ENCODE results near the gene MEGF11.

MEGF11 gene

GRCh38 chr15:66124651-66125050 is 128.9 kb downstream of the MEGF11 start:
- Histone ChIP-seq H3K4me2 (ENCODE audit: low read depth, low read length, poor library complexity, severe bottlenecking) (no peak overlapping the region), H3K9me2 (replicated peaks; ENCODE audit: insufficient read depth, low read length) (no peaks in the 10 kb centered on the region), H4K20me1 (ENCODE audit: low read depth, low read length) (no peaks in the 10 kb centered on the region), H2AFZ (ENCODE audit: low read depth, low read length, severe bottlenecking) (no peak overlapping the region), H3K4me3 (ENCODE audit: insufficient read depth, low read length, poor library complexity, severe bottlenecking) (no peak overlapping the region), H3K9ac (ENCODE audit: low read length) (no peak overlapping the region), H3K79me2 (ENCODE audit: insufficient read depth, low read length) (no peaks in the 10 kb centered on the region), H3K27ac (ENCODE audit: low read depth, low read length) (no peak overlapping the region), H3K27me3 (ENCODE audit: low read length) (no peaks in the 10 kb centered on the region), H3K9me3 (ENCODE audit: insufficient read depth, low read length) (no peaks in the 10 kb centered on the region), H3F3A (ENCODE audit: insufficient read depth) (no peaks in the 10 kb centered on the region), H3K36me3 (ENCODE audit: low read length) (no peaks in the 10 kb centered on the region)
- no peak for TF ChIP-seq EZH2phosphoT487 (conservative IDR thresholded peaks at IDR 0.05; ENCODE audit: low read length)
- no peak for TF ChIP-seq CTCF (IDR thresholded peaks at IDR 0.05; ENCODE audit: insufficient read depth, low read length, poor library complexity, severe bottlenecking)

- no peaks in the 10 kb centered on the region for H3K79me2 ChIP-seq (ENCODE audit: insufficient read depth, low read length)
- H4K20me1 ChIP-seq (ENCODE audit: low read depth, low read length) = no peaks in the 10 kb centered on the region
- no peaks in the 10 kb centered on the region for H3K9me3 ChIP-seq (ENCODE audit: insufficient read depth, low read length)
- no peaks in the 10 kb centered on the region for H3K36me3 ChIP-seq (ENCODE audit: low read length)
- H2AFZ ChIP-seq (ENCODE audit: low read depth, low read length, severe bottlenecking) = no peak overlapping the region
- no peaks in the 10 kb centered on the region for H3K27me3 ChIP-seq (ENCODE audit: low read length)
- no peak overlapping the region for H3K27ac ChIP-seq (ENCODE audit: low read depth, low read length)
- H3K9me2 ChIP-seq (replicated peaks; ENCODE audit: insufficient read depth, low read length) = no peaks in the 10 kb centered on the region
- H3K9ac ChIP-seq (ENCODE audit: low read length) = no peak overlapping the region
- no peaks in the 10 kb centered on the region for H3F3A ChIP-seq (ENCODE audit: insufficient read depth)
- no peak overlapping the region for H3K4me3 ChIP-seq (ENCODE audit: insufficient read depth, low read length, poor library complexity, severe bottlenecking)
- TF ChIP-seq CTCF (IDR thresholded peaks at IDR 0.05; ENCODE audit: insufficient read depth, low read length, poor library complexity, severe bottlenecking) (no peak), EZH2phosphoT487 (conservative IDR thresholded peaks at IDR 0.05; ENCODE audit: low read length) (no peak)
- H3K4me2 ChIP-seq (ENCODE audit: low read depth, low read length, poor library complexity, severe bottlenecking) = no peak overlapping the region
These were observed 129.8 kb downstream of the MEGF11 start for GRCh38 chr15:66123799-66124198.

GRCh38 chr15:66120422-66120821 is 133.1 kb downstream of the MEGF11 start:
- Histone ChIP-seq H3K9me2 (replicated peaks; ENCODE audit: insufficient read depth, low read length) (no peaks in the 10 kb centered on the region), H3K27me3 (ENCODE audit: low read length) (no peaks in the 10 kb centered on the region)

More at GRCh38 chr15:66120422-66120821, 133.1 kb downstream of the MEGF11 start:
- Histone ChIP-seq H3K27ac (ENCODE audit: low read depth, low read length) (no peak overlapping the region), H3K36me3 (ENCODE audit: low read length) (no peaks in the 10 kb centered on the region), H3K4me2 (ENCODE audit: low read depth, low read length, poor library complexity, severe bottlenecking) (no peak overlapping the region), H3K9me3 (ENCODE audit: insufficient read depth, low read length) (no peaks in the 10 kb centered on the region), H4K20me1 (ENCODE audit: low read depth, low read length) (no peaks in the 10 kb centered on the region), H3K4me3 (ENCODE audit: insufficient read depth, low read length, poor library complexity, severe bottlenecking) (no peak overlapping the region), H3F3A (ENCODE audit: insufficient read depth) (no peaks in the 10 kb centered on the region), H2AFZ (ENCODE audit: low read depth, low read length, severe bottlenecking) (no peak overlapping the region), H3K9ac (ENCODE audit: low read length) (no peak overlapping the region), H3K79me2 (ENCODE audit: insufficient read depth, low read length) (no peaks in the 10 kb centered on the region)
- TF ChIP-seq EZH2phosphoT487 (conservative IDR thresholded peaks at IDR 0.05; ENCODE audit: low read length) (no peak), CTCF (IDR thresholded peaks at IDR 0.05; ENCODE audit: insufficient read depth, low read length, poor library complexity, severe bottlenecking) (no peak)
